Aorta (tissue), 5 donors: ENCODE data around the gene SHANK3. TPM values are rescaled to one million over a fixed set of nuclear protein-coding genes. Genes with fewer than 3 reads are reported as not detected.
A peak's percentile ranks its signal among the peaks of the same experiment; 100 is the strongest.

ENCODE experiments used
- ATAC-seq: fragments of 200-7000 bp; cut with Tn5 transposase; one replicate; pipeline ENCODE4 v1.9.1; 2022; ENCODE audit warnings: moderate library complexity; ENCODE audit not compliant: low FRiP score
- DNase-seq, 2 donors: peaks; one replicate each; pipeline ENCODE4 v3.0.0-alpha.2; 2020
- H3K27ac ChIP-seq, 2 donors: one replicate each; pipeline ENCODE4 v1.5.1; 2013; ENCODE audit warnings: low read length in 2 of 2, mild to moderate bottlenecking in 2 of 2, moderate library complexity in 2 of 2, control low read depth in 1 of 2, inconsistent platforms in 1 of 2, low read depth in 1 of 2
- H3K27me3 ChIP-seq, 2 donors: one replicate each; pipeline ENCODE4 v1.6.1; 2013; ENCODE audit warnings: control low read depth in 1 of 2, low read length in 1 of 2, mild to moderate bottlenecking in 1 of 2, moderate library complexity in 1 of 2; ENCODE audit not compliant: insufficient read depth in 2 of 2, control insufficient read depth in 1 of 2
- H3K36me3 ChIP-seq, 2 donors: one replicate each; pipeline ENCODE4 v1.6.1; 2013; ENCODE audit warnings: control low read depth in 1 of 2, low read length in 1 of 2, mild to moderate bottlenecking in 1 of 2; ENCODE audit not compliant: insufficient read depth in 2 of 2, control insufficient read depth in 1 of 2
- H3K4me1 ChIP-seq, 2 donors: one replicate each; pipeline ENCODE4 v1.6.1; 2013; ENCODE audit warnings: low read length in 2 of 2, control low read depth in 1 of 2, mild to moderate bottlenecking in 1 of 2, moderate library complexity in 1 of 2; ENCODE audit not compliant: insufficient read depth in 2 of 2, control insufficient read depth in 1 of 2
- H3K4me3 ChIP-seq, 2 donors: one replicate each; pipeline ENCODE4 v1.5.1; 2013; ENCODE audit warnings: low read length in 2 of 2, control low read depth in 1 of 2, mild to moderate bottlenecking in 1 of 2
- H3K9me3 ChIP-seq: one replicate; pipeline ENCODE4 v1.6.1; 2013; ENCODE audit warnings: mild to moderate bottlenecking, low read length; ENCODE audit not compliant: control insufficient read depth
- WGBS, 2 donors: extraction: QIAGEN DNeasy Blood & Tissue Kit; methylation state at CpG; one replicate each; pipeline ENCODE4 v1.1.7; 2013; 5-methylcytosine and 5-hydroxymethylcytosine counted together
- intact Hi-C, 2 donors: fragments of 100-400 bp; cut with DNase I; formaldehyde crosslinking; loops; one replicate each; pipeline versions ENCODE4 v1.14.2 to v1.15.0; 2022
- polyA plus RNA-seq, 2 donors: library from polyadenylated mRNA; stranded (reverse); fragments of 200-250 nt; gene quantifications; one replicate each; pipeline ENCODE4 v1.2.3, GENCODE V29; 2013
- total RNA-seq, 2 donors: library from RNA; stranded (reverse); fragmentation: NEBNext Ultra II Directional; extraction: Animal tissue kit (Norgen Biotek cat#: 25700); gene quantifications; one replicate each; pipeline ENCODE4 v1.2.1, GENCODE V29; 2021
- donor health status: healthy with polysubstance abuse.
- donor health status: Bipolar disorder and iron deficiency.
- donor health status: DM: no; HTN: no; CAD: no.
- donor health status: DM: no; HTN: no; CAD: no.
- donor health status: DM: yes; HTN: yes; CAD: no.

Gene SHANK3
- total and polyA plus RNA-seq, 4 donors, result 0.63 to 62.9 (median 25.9) TPM

- ATAC-seq, result no peak
- 60 to 61% methylated on average over 3 of the region's 3 CpGs for WGBS, 2 donors
Observed at GRCh38 chr22:50694099-50694605, 21.5 kb downstream of the SHANK3 start.

GRCh38 chr22:50694766-50695420 is 22.3 kb downstream of the SHANK3 start:
- Histone ChIP-seq H3K4me1 (no peaks in the 10 kb centered on the region), H3K36me3 (no peaks in the 10 kb centered on the region), H3K27me3 (no peaks in the 10 kb centered on the region), H3K27ac (no peak overlapping the region), H3K9me3 (no peaks in the 10 kb centered on the region), H3K4me3 (no peak overlapping the region)
- peak; percentile 27 to 48 for DNase-seq
- WGBS, 2 donors, result 83 to 86% methylated on average over 18 of the region's 18 CpGs
- no peak for ATAC-seq
- intact Hi-C loops, result no loop called here

More at GRCh38 chr22:50694099-50694605, 21.5 kb downstream of the SHANK3 start:
- H3K4me3 ChIP-seq, result no peak overlapping the region
- no peaks in the 10 kb centered on the region for H3K27me3 ChIP-seq
- no peak for DNase-seq
- H3K36me3 ChIP-seq, result no peaks in the 10 kb centered on the region
- intact Hi-C loops, result no loop called here
- no peaks in the 10 kb centered on the region for H3K9me3 ChIP-seq
- H3K27ac ChIP-seq, result no peak overlapping the region
- no peaks in the 10 kb centered on the region for H3K4me1 ChIP-seq

- intact Hi-C loops, result no loop called here
- Histone ChIP-seq H3K27me3 (no peaks in the 10 kb centered on the region), H3K9me3 (no peaks in the 10 kb centered on the region), H3K4me3 (no peak overlapping the region), H3K4me1 (no peaks in the 10 kb centered on the region), H3K36me3 (no peaks in the 10 kb centered on the region), H3K27ac (no peak overlapping the region)
- no peak for ATAC-seq
- DNase-seq, result peak; percentile 29 to 41
- 92% methylated on average over 18 of the region's 18 CpGs for WGBS, 2 donors
Observed at GRCh38 chr22:50695421-50696250, 23.0 kb downstream of the SHANK3 start.

- intact Hi-C loops, result no loop called here
- no peaks in the 10 kb centered on the region for H3K4me1 ChIP-seq
- H3K36me3 ChIP-seq, result no peaks in the 10 kb centered on the region
- no peaks in the 10 kb centered on the region for H3K27me3 ChIP-seq
- 50 to 62% methylated on average over 15 to 21 of the region's 21 CpGs for WGBS, 2 donors
- no peak overlapping the region for H3K27ac ChIP-seq
- ATAC-seq, result no peak
- no peaks in the 10 kb centered on the region for H3K9me3 ChIP-seq
- DNase-seq, result no peak
- no peak overlapping the region for H3K4me3 ChIP-seq
Observed at GRCh38 chr22:50696251-50696798, 23.7 kb downstream of the SHANK3 start.

GRCh38 chr22:50696799-50697561 is 24.4 kb downstream of the SHANK3 start:
- DNase-seq (peak; percentile 44 to 76), ATAC-seq (peak; percentile 30)
- peak overlapping the region in 1 of 2 donors; percentile 8 for H3K4me3 ChIP-seq
- intact Hi-C loops, result no loop called here
- H3K36me3 ChIP-seq, result no peaks in the 10 kb centered on the region
- H3K27ac ChIP-seq, result no peak overlapping the region
- WGBS, 2 donors, result 1 to 10% methylated on average over 20 to 56 of the region's 58 CpGs
- H3K27me3 ChIP-seq, result no peaks in the 10 kb centered on the region
- H3K9me3 ChIP-seq, result no peaks in the 10 kb centered on the region
- no peaks in the 10 kb centered on the region for H3K4me1 ChIP-seq

GRCh38 chr22:50697667-50698506 is 25.3 kb downstream of the SHANK3 start:
- no peak overlapping the region for H3K27ac ChIP-seq
- no peak for ATAC-seq
- no peak overlapping the region for H3K4me3 ChIP-seq
- DNase-seq, result peak; percentile 43 to 61
- intact Hi-C loops, result no loop called here
- no peaks in the 10 kb centered on the region for H3K4me1 ChIP-seq
- WGBS, 2 donors, result 17 to 26% methylated on average over 29 to 54 of the region's 54 CpGs
- H3K9me3 ChIP-seq, result no peaks in the 10 kb centered on the region
- no peaks in the 10 kb centered on the region for H3K27me3 ChIP-seq
- no peaks in the 10 kb centered on the region for H3K36me3 ChIP-seq

GRCh38 chr22:50698546-50698945 is 25.9 kb downstream of the SHANK3 start:
- WGBS, 2 donors, result 81 to 84% methylated on average over 11 to 12 of the region's 12 CpGs
- ATAC-seq (no peak), DNase-seq (peak; percentile 32 to 60)
- Histone ChIP-seq H3K36me3 (no peaks in the 10 kb centered on the region), H3K4me1 (no peaks in the 10 kb centered on the region), H3K27ac (no peak overlapping the region), H3K4me3 (no peak overlapping the region), H3K9me3 (no peaks in the 10 kb centered on the region), H3K27me3 (no peaks in the 10 kb centered on the region)
- intact Hi-C loops, result no loop called here
